Measurements from ENCODE around the gene KIF3A.

- TF ChIP-seq POLR2A (IDR thresholded peaks at IDR 0.05) (no peak), POLR2AphosphoS5 (IDR thresholded peaks at IDR 0.05) (no peak)
These were observed 2.7 kb downstream of the KIF3A start for GRCh38 chr5:132734687-132735086.

Data from prostate gland (tissue), 1 donor.